ENCODE measurements around the gene PSMB5.

DNA sequence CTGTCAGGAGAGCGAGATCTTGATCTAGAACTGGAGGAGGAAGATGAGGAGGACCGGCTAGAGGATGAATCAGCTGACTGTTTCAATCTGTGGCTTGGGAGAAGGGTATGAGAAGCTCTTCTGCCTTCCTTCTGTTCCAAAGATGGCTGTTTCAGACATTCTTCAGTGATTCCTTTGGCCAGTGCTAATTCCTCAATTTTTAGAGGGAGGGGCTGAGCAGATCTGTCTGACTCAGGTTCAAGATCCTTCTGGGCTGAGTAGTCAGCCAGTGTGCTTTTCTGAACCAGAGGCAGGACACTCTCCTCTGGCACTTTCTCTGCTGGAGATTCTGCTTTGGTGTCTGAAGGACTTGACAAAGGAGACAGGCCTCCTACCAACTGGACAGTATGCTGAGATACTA lies 45.0 kb upstream of the PSMB5 start:
- TF ChIP-seq, protein P1, sequence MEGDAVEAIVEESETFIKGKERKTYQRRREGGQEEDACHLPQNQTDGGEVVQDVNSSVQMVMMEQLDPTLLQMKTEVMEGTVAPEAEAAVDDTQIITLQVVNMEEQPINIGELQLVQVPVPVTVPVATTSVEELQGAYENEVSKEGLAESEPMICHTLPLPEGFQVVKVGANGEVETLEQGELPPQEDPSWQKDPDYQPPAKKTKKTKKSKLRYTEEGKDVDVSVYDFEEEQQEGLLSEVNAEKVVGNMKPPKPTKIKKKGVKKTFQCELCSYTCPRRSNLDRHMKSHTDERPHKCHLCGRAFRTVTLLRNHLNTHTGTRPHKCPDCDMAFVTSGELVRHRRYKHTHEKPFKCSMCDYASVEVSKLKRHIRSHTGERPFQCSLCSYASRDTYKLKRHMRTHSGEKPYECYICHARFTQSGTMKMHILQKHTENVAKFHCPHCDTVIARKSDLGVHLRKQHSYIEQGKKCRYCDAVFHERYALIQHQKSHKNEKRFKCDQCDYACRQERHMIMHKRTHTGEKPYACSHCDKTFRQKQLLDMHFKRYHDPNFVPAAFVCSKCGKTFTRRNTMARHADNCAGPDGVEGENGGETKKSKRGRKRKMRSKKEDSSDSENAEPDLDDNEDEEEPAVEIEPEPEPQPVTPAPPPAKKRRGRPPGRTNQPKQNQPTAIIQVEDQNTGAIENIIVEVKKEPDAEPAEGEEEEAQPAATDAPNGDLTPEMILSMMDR (IDR thresholded peaks at IDR 0.05), result no peak
- TF ChIP-seq POLR2A (IDR thresholded peaks at IDR 0.05) (no peak), EP300 (IDR thresholded peaks at IDR 0.05; ENCODE audit: low read depth) (no peak)
